HuH-7 (cell line): ENCODE results near the gene OCIAD1.
"Not testable (repeated sequence)": the region's sequence is repeated elsewhere in the genome, so short reads cannot be mapped to it uniquely, and the experiment has no call there.

ENCODE experiments used
- DNase-seq: peaks from one replicate; pipeline ENCODE4 v3.0.0; 2011; ENCODE audit warnings: low spot score

Gene OCIAD1

GRCh38 chr4:48821431-48821830 lies 9.5 kb upstream of the OCIAD1 start:
- not testable (repeated sequence) for DNase-seq

- DNase-seq, result no peak
Measured at GRCh38 chr4:48827622-48828021, 3.3 kb upstream of the OCIAD1 start.

GRCh38 chr4:48831532-48832030 lies 693 bp downstream of the OCIAD1 start:
- no peak for DNase-seq

GRCh38 chr4:48832571-48832970 lies 1.7 kb downstream of the OCIAD1 start:
- no peak for DNase-seq

- no peak for DNase-seq
Measured at GRCh38 chr4:48836658-48837057, 5.8 kb downstream of the OCIAD1 start.

- DNase-seq, result no peak
Measured at GRCh38 chr4:48841045-48841827, 10.3 kb downstream of the OCIAD1 start.

- no peak for DNase-seq
Measured at GRCh38 chr4:48844843-48845242, 14.0 kb downstream of the OCIAD1 start.

GRCh38 chr4:48848799-48849198 lies 17.9 kb downstream of the OCIAD1 start:
- DNase-seq, result not testable (repeated sequence)

- no peak for DNase-seq
Measured at GRCh38 chr4:48851651-48852050, 20.8 kb downstream of the OCIAD1 start.

GRCh38 chr4:48853604-48854394 lies 22.9 kb downstream of the OCIAD1 start:
- no peak for DNase-seq

GRCh38 chr4:48854395-48854683 lies 23.5 kb downstream of the OCIAD1 start:
- DNase-seq, result no peak

- no peak for DNase-seq
Measured at GRCh38 chr4:48854982-48855381, 24.1 kb downstream of the OCIAD1 start.

GRCh38 chr4:48858130-48858529 lies 27.2 kb downstream of the OCIAD1 start:
- no peak for DNase-seq

GRCh38 chr4:48862038-48862437 lies 31.1 kb downstream of the OCIAD1 start:
- no peak for DNase-seq

- no peak for DNase-seq
Measured at GRCh38 chr4:48862661-48863060, 31.8 kb downstream of the OCIAD1 start.

- DNase-seq, result no peak
Measured at GRCh38 chr4:48863728-48864127, 32.8 kb downstream of the OCIAD1 start.

- not testable (repeated sequence) for DNase-seq
Measured at GRCh38 chr4:48864696-48865095, 33.8 kb downstream of the OCIAD1 start.

GRCh38 chr4:48877827-48878535 lies 47.1 kb downstream of the OCIAD1 start:
- DNase-seq, result no peak

GRCh38 chr4:48879561-48880442 lies 48.9 kb downstream of the OCIAD1 start:
- no peak for DNase-seq

GRCh38 chr4:48881646-48882045 lies 50.8 kb downstream of the OCIAD1 start:
- not testable (repeated sequence) for DNase-seq

GRCh38 chr4:48889750-48890149 lies 58.9 kb downstream of the OCIAD1 start:
- not testable (repeated sequence) for DNase-seq
